Upper lobe of right lung (tissue), 1 donor: ENCODE results near the gene JAKMIP2. TPM values are rescaled to one million over a fixed set of nuclear protein-coding genes. Genes with fewer than 3 reads are reported as not detected.

Experiments used
- ATAC-seq: fragments of 200-7000 bp; cut with Tn5 transposase; one replicate; pipeline ENCODE4 v1.9.1; 2020; ENCODE audit warnings: mild to moderate bottlenecking, moderate library complexity
- DNase-seq: peaks from one replicate; pipeline ENCODE4 v3.0.0-alpha.2; 2020
- H3K27ac ChIP-seq: fragments of 200-600 bp; one replicate; pipeline ENCODE4 v1.8.0; 2022
- H3K27me3 ChIP-seq: fragments of 200-600 bp; one replicate; pipeline ENCODE4 v1.8.0; 2022; ENCODE audit warnings: mild to moderate bottlenecking
- H3K36me3 ChIP-seq: fragments of 200-600 bp; one replicate; pipeline ENCODE4 v1.8.0; 2022
- H3K4me1 ChIP-seq: fragments of 200-600 bp; one replicate; pipeline ENCODE4 v1.8.0; 2022
- H3K4me3 ChIP-seq: fragments of 200-600 bp; one replicate; pipeline ENCODE4 v1.8.0; 2022; ENCODE audit warnings: mild to moderate bottlenecking
- H3K9me3 ChIP-seq: fragments of 200-600 bp; one replicate; pipeline ENCODE4 v1.8.0; 2022
- intact Hi-C: fragments of 100-400 bp; cut with DNase I; formaldehyde crosslinking; loops from one replicate; pipeline ENCODE4 v1.11.0; 2022
- total RNA-seq: library from RNA; stranded (reverse); fragmentation: NEBNext Ultra II Directional; extraction: Animal tissue kit (Norgen Biotek cat#: 25700); gene quantifications from one replicate; pipeline ENCODE4 v1.2.1, GENCODE V29; 2021
- TF ChIP-seq, protein P1 (sequence below): fragments of 200-600 bp; IDR thresholded peaks from one replicate; pipeline ENCODE4 v1.8.0; 2022; ENCODE audit warnings: antibody characterized with exemption
- donor health status: DM: no; HTN: yes; CAD: no; lungs with severe emphysema.

The JAKMIP2 gene
- total RNA-seq, 1 donor from 2014 or later, result 7.5 TPM

GRCh38 chr5:147633173-147633572 is 149.4 kb downstream of the JAKMIP2 start:
- H3K27ac ChIP-seq, result no peak overlapping the region
- H3K27me3 ChIP-seq, result no peaks in the 10 kb centered on the region
- intact Hi-C loops, result no loop called here
- H3K36me3 ChIP-seq, result no peaks in the 10 kb centered on the region
- ATAC-seq, result no peak
- DNase-seq, result no peak
- no peaks in the 10 kb centered on the region for H3K4me1 ChIP-seq
- H3K4me3 ChIP-seq, result no peak overlapping the region
- TF ChIP-seq, protein P1, sequence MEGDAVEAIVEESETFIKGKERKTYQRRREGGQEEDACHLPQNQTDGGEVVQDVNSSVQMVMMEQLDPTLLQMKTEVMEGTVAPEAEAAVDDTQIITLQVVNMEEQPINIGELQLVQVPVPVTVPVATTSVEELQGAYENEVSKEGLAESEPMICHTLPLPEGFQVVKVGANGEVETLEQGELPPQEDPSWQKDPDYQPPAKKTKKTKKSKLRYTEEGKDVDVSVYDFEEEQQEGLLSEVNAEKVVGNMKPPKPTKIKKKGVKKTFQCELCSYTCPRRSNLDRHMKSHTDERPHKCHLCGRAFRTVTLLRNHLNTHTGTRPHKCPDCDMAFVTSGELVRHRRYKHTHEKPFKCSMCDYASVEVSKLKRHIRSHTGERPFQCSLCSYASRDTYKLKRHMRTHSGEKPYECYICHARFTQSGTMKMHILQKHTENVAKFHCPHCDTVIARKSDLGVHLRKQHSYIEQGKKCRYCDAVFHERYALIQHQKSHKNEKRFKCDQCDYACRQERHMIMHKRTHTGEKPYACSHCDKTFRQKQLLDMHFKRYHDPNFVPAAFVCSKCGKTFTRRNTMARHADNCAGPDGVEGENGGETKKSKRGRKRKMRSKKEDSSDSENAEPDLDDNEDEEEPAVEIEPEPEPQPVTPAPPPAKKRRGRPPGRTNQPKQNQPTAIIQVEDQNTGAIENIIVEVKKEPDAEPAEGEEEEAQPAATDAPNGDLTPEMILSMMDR, result no peak
- H3K9me3 ChIP-seq, result no peaks in the 10 kb centered on the region

GRCh38 chr5:147631428-147632003 is 151.0 kb downstream of the JAKMIP2 start:
- Histone ChIP-seq H3K4me3 (no peak overlapping the region), H3K27ac (no peak overlapping the region), H3K4me1 (no peaks in the 10 kb centered on the region), H3K36me3 (no peaks in the 10 kb centered on the region), H3K9me3 (no peaks in the 10 kb centered on the region), H3K27me3 (no peaks in the 10 kb centered on the region)
- ATAC-seq, result no peak
- DNase-seq, result no peak
- intact Hi-C loops, result no loop called here
- TF ChIP-seq, protein P1, result no peak

- Histone ChIP-seq H3K9me3 (no peaks in the 10 kb centered on the region), H3K4me1 (no peaks in the 10 kb centered on the region), H3K36me3 (no peaks in the 10 kb centered on the region), H3K27ac (no peak overlapping the region), H3K27me3 (no peaks in the 10 kb centered on the region), H3K4me3 (no peak overlapping the region)
- TF ChIP-seq, protein P1, result no peak
- no peak for ATAC-seq
- intact Hi-C loops, result loop anchor here (10.0 kb wide), 1 partner anchor 196 kb away; no protein-coding TSS in a partner anchor
- no peak for DNase-seq
These were observed 153.3 kb downstream of the JAKMIP2 start for GRCh38 chr5:147629196-147629595.

DNA sequence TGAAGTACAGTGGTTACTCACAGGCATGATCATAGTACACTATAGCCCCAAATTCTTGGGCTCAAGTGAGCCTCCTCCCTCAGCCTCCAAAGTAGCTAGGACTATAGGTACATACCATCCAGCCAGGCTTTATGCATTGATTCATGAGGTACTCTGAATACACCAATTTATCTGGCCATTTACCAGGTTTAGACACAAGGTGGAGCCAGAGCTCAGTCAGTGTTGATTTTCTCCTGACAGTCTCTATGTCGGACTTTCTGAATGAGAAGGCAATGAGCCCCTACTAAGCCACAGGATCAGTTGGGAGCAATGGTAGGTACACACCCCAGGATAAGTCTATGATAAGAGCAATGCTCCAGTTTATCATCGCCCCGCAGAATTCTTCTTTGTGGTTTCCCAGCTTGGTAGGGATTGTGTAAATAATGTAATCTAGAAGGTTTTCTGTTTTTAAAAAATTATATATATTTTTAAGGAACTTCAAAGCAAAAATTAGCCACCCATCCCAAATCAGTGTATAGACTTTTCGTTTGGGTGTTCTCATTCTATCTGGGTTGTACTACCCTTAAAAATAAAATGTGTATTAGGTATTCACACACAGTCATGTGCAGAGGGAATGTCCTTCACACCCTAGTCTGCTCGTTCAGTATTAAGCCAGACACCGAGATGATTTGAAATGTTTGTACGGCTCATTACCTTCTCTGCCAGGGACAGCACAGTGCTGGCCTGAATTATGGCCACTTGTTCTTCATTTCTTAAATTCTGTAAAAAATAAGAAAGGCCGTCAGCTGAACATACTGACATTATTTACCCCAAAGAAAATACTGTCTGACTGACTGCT is 154.3 kb downstream of the JAKMIP2 start:
- Histone ChIP-seq H3K4me3 (no peak overlapping the region), H3K27ac (no peak overlapping the region), H3K36me3 (no peaks in the 10 kb centered on the region), H3K9me3 (no peaks in the 10 kb centered on the region), H3K27me3 (no peaks in the 10 kb centered on the region), H3K4me1 (no peaks in the 10 kb centered on the region)
- DNase-seq (no peak), ATAC-seq (peak; percentile 95)
- intact Hi-C loops, result loop anchor here (10.0 kb wide), 1 partner anchor 197 kb away; no protein-coding TSS in a partner anchor
- TF ChIP-seq, protein P1, result peak; percentile 73

DNA sequence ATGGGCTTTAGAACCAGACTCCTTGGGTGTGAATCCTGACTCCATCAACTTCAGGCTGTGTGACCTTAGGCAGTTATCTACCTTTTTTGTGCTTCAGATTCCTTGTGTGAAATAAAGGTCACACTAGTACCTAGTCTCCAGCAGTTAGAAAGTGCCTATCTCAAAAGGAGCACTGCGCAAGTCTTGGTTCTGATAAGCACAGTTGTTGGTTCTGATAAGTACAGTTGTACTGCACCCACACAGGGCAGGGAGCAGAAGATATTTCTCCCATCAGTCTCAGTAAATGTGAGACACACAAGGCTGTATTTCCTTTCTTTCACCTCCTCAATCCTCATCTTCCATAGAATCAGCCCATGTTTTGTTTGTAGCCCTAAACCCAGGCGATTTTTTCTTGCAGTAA is 156.1 kb downstream of the JAKMIP2 start:
- H3K36me3 ChIP-seq, result no peaks in the 10 kb centered on the region
- no peaks in the 10 kb centered on the region for H3K4me1 ChIP-seq
- ATAC-seq (no peak), DNase-seq (no peak)
- TF ChIP-seq, protein P1, result no peak
- no peak overlapping the region for H3K4me3 ChIP-seq
- intact Hi-C loops, result loop anchor here (10.0 kb wide), 1 partner anchor 198 kb away; no protein-coding TSS in a partner anchor
- no peaks in the 10 kb centered on the region for H3K9me3 ChIP-seq
- H3K27me3 ChIP-seq, result no peaks in the 10 kb centered on the region
- H3K27ac ChIP-seq, result no peak overlapping the region
